ENCODE results near the gene OAS3. TPM values are rescaled to one million over a fixed set of nuclear protein-coding genes. Genes with fewer than 3 reads are reported as not detected.

OAS3 gene
- polyA plus RNA-seq, 3 donors, result 22.0 to 54.3 (median 41.9) TPM

GRCh38 chr12:113021500-113021899 lies 83.2 kb downstream of the OAS3 start:
- DNase-seq, result no peak
- no peaks in the 10 kb centered on the region for H3K36me3 ChIP-seq (replicated peaks in 1 of 2; ENCODE audit: control insufficient read depth in 1 of 2, insufficient read depth in 2 of 2, low read length in 2 of 2)

More at GRCh38 chr12:113021500-113021899, 83.2 kb downstream of the OAS3 start:
- no peak overlapping the region for H3K4me3 ChIP-seq (replicated peaks in 1 of 3; ENCODE audit: low read depth in 2 of 3, low read length in 3 of 3)
- H3K4me2 ChIP-seq (replicated peaks; ENCODE audit: extremely low read depth, low read length, poor library complexity, severe bottlenecking), result no peak overlapping the region
- H3K9ac ChIP-seq (ENCODE audit: insufficient read depth, low read length, poor library complexity, severe bottlenecking), result no peak overlapping the region
- no CpG with 5 or more reads among the region's 1 CpG for WGBS (ENCODE audit: insufficient coverage)
- H3K36me3 Mint-ChIP-seq, result no peaks in the 10 kb centered on the region
- H3K27me3 ChIP-seq (ENCODE audit: control insufficient read depth in 2 of 2, insufficient read depth in 2 of 2, low read length in 2 of 2), result no peaks in the 10 kb centered on the region
- no peak overlapping the region for H2AFZ ChIP-seq (ENCODE audit: insufficient read depth, low read depth, low read length, poor library complexity, severe bottlenecking)
- H4K20me1 ChIP-seq (ENCODE audit: insufficient read depth, low read length), result no peaks in the 10 kb centered on the region
- no peak overlapping the region for H3K4me3 Mint-ChIP-seq
- no peak overlapping the region for H3K27ac ChIP-seq (ENCODE audit: low read depth in 1 of 2, low read length in 2 of 2)
- no peaks in the 10 kb centered on the region for H3K79me2 ChIP-seq (ENCODE audit: insufficient read depth, low read length)
- H3K9me3 ChIP-seq (replicated peaks in 1 of 2; ENCODE audit: control insufficient read depth in 1 of 2, insufficient read depth in 1 of 2, low read length in 2 of 2), result no peaks in the 10 kb centered on the region
- H3K4me1 ChIP-seq (ENCODE audit: control insufficient read depth in 1 of 2, insufficient read depth in 2 of 2, low read length in 2 of 2), result no peaks in the 10 kb centered on the region
- no peak overlapping the region for H3K27ac Mint-ChIP-seq
- intact Hi-C loops (cut with micrococcal nuclease), result no loop called here
- peaks cover 0 to 5% (median 0%) of the 10 kb centered on the region in 7 donors for H3K9me3 Mint-ChIP-seq
- no peak for TF ChIP-seq CTCF (IDR thresholded peaks at IDR 0.05)
- H3K4me1 Mint-ChIP-seq, result no peaks in the 10 kb centered on the region
- H3K27me3 Mint-ChIP-seq (ENCODE audit: low read depth in 3 of 3), result peaks cover 11 to 18% (median 13%) of the 10 kb centered on the region in 3 donors

Other genes starting within 250 kb of the OAS3 start
- gene RPH3A, start 146.7 kb upstream of the OAS3 start, polyA plus RNA-seq, result 1 to 10 TPM; 1.3 to 9.6 (median 3.6) TPM
- 100 to 1,000 TPM; 111 to 237 (median 237) TPM for gene OAS1, start 31.5 kb upstream of the OAS3 start, polyA plus RNA-seq
- gene OAS2, start 40.0 kb downstream of the OAS3 start, polyA plus RNA-seq, result 10 to 100 TPM; 27.7 to 55.9 (median 40.1) TPM
- under 1 TPM in 2 of 3 donors, not detected in 1; 0.04 TPM for gene DTX1, start 118.3 kb downstream of the OAS3 start, polyA plus RNA-seq
- gene RASAL1, start 197.3 kb downstream of the OAS3 start, polyA plus RNA-seq, result not detected
- under 1 TPM in 1 of 3 donors, not detected in 2; 0.14 TPM for gene CFAP73, start 211.2 kb downstream of the OAS3 start, polyA plus RNA-seq
- gene DDX54, start 247.0 kb downstream of the OAS3 start, polyA plus RNA-seq, result 10 to 100 TPM in 2 of 3 donors, 1 to 10 TPM in 1; 7.9 to 32.2 (median 13.6) TPM
- gene RITA1, start 247.2 kb downstream of the OAS3 start, polyA plus RNA-seq, result 10 to 100 TPM in 2 of 3 donors, 1 to 10 TPM in 1; 4.9 to 17.6 (median 16.4) TPM